NCI-H69 (cell line): ENCODE results near the gene UBE4A.
A peak's percentile ranks its signal among the peaks of the same experiment; 100 is the strongest.

ENCODE experiments used
- DNase-seq: peaks from one replicate; lab custom pipeline; 2025; lab: John Stamatoyannopoulos, UW

The UBE4A gene

GRCh38 chr11:118341815-118342489, 17.4 kb upstream of the UBE4A start:
- no peak for DNase-seq

DNA sequence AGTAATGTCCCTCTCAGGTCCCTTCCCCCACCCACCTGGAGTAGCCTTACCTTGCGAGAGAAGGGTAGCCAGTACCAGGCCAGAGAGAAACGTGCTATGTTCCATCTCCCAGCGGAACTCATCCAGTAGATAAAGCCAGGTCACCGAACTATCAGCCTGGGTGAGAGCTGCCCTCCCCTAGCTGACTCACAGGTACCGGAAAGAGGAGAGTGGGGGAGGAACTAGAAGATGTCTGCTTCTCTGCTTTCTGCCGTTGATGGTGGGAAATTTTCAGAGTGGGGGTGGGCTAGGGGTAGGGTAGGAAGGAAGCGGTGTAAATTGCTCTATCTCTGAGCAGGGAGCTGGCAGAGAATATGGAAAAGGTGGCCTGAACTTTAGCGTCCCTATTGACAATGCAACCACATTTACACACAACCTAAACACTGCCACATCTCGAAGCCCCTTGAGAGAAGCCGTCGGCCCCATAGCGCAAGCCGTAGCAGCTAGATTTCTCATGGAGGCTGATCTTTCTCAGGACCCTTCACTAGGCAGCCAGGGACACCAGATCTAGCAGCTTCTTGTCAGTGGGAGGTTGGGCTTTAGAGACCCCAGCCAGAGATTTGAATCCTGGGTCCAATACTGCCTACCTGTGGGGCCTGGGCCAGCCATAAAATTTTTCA, 16.8 kb upstream of the UBE4A start, which contains the start of gene CD3D:
Gene CD3D, minus strand, starts transcription at position 203 of the 659 bp plus-strand sequence. Its CDS starts 98 bp downstream, at position 105.
- no peak for DNase-seq

- no peak for DNase-seq
These were observed 16.2 kb upstream of the UBE4A start for GRCh38 chr11:118343248-118343647.

DNA sequence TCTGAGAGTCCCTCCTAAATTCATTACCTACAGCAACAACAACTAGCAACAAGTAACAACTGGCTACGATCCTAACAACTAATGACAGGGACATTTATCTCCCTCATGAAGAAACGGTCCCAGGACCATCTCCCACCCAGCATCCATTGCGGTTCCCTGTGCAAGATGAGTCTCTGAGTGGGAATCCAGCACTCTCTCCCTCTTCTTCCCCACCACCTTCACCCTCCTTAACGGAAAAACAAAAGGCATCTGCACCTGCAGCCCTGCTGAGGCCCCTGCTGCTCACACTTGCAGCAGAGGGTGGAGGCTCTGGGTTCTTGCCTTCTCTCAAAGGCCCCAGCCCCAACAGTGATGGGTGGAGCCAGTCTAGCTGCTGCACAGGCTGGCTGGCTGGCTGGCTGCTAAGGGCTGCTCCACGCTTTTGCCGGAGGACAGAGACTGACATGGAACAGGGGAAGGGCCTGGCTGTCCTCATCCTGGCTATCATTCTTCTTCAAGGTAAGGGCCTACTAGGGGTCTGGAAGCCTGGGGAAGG, 15.4 kb upstream of the UBE4A start, which contains the start of gene CD3G:
Gene CD3G, plus strand, starts transcription at position 364 of the 535 bp plus-strand sequence. Its CDS starts 80 bp downstream, at position 444.
- no peak for DNase-seq

DNA sequence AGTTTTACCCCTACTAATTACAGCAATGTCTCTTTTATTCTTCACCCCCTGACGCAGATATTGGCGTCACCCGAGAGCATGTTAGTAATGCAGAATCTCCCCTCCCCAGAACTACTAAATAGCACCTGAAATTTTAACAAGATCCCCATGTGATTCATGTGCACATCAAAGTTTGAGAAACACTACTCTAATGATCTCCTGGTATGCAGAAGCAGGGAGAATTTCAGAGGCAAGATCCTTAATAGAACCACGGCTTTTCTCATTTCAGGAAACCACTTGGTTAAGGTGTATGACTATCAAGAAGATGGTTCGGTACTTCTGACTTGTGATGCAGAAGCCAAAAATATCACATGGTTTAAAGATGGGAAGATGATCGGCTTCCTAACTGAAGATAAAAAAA, 9.9 kb upstream of the UBE4A start:
- no peak for DNase-seq

DNA sequence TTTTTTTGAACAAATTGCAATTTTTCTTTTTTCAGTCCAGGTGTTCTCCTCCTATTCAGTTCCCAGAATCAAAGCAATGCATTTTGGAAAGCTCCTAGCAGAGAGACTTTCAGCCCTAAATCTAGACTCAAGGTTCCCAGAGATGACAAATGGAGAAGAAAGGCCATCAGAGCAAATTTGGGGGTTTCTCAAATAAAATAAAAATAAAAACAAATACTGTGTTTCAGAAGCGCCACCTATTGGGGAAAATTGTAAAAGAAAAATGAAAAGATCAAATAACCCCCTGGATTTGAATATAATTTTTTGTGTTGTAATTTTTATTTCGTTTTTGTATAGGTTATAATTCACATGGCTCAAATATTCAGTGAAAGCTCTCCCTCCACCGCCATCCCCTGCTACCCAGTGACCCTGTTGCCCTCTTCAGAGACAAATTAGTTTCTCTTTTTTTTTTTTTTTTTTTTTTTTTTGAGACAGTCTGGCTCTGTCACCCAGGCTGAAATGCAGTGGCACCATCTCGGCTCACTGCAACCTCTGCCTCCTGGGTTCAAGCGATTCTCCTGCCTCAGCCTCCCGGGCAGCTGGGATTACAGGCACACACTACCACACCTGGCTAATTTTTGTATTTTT, 6.2 kb upstream of the UBE4A start:
- peak; percentile 23 for DNase-seq

DNA sequence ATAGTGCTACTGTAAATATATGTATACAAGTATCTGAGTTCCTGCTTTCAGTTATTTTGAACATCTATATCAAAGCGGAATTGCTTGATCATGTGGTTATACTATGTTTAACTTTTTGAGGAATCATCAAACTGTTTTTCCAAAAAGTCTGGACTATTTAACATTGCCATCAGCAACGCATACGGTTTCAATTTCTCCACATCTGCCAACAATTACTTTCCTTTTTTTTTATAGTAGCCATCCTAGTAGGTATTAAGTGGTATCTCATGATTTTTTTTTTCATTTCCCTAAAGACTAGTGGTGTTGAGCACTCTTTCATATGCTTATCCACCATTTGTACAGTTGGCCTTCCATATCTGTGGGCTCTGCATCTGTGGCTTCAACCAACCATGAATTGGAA, 1.3 kb upstream of the UBE4A start:
- DNase-seq, result no peak

DNA sequence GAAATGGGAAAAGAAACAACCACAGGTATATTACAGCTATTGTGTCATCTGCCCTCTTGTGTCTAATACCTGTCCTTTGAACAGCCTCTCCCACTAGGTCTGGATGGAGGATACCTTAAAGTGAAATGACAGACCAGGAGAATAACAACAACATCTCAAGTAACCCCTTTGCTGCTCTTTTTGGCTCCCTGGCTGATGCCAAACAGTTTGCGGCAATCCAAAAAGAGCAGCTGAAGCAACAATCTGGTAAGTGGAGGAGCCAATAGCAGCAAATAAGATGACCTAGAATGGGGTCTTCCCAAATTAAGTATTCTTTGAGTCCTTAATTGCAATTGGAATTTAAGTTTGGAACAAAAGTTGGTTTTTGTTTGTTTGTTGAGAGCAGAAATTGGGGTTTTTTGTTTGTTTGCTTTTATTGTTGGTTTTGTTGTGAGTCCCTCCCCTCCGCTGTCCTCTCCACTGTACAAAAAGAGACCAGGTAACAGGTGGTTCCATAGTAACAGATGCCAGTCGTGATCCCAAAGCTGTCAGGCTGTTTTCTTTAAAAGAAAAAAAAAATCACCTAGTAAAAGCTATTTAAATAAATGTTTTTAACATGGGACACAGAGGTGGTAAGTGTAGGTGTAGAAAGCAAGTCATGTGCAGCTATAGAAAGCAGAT, 5.7 kb downstream of the UBE4A start:
- DNase-seq, result no peak

GRCh38 chr11:118366287-118366686, 6.9 kb downstream of the UBE4A start:
- DNase-seq, result no peak

- DNase-seq, result no peak
These were observed 11.4 kb downstream of the UBE4A start for GRCh38 chr11:118370774-118371173.

- no peak for DNase-seq
These were observed 13.9 kb downstream of the UBE4A start for GRCh38 chr11:118373263-118373662.

DNA sequence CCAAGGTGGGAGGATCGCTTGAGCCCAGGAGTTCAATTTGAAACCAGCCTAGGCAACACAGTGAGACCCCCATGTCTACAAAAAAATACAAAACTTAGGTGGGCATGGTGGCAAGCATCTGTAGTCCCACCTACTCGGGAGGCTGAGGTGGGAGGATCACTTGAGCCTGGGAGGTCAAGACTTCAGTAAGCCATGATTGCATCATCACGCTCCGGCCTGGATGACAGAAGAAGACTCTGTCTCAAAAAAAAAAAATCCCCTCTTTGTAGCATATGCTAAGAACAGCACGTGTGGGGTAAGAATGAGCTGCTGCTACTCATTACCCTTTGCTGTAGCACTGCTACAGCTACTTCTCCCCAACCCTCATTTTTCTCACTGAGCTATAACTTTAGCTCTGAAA, 14.5 kb downstream of the UBE4A start:
- no peak for DNase-seq

DNA sequence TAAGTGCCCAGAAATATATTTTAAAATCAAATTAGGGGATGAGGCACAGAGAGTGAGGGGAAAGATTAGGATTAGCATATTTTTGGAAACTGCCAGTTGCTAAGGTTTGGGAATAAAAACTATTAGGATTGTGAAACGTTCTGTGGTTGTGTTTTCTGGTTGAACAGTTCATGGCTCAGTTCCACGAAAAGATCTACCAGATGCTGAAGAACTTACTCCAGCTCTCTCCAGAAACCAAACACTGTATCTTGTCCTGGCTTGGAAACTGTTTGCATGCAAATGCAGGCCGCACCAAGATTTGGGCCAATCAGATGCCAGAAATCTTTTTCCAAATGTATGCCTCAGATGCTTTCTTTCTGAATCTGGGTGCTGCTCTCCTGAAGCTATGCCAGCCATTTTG, 15.3 kb downstream of the UBE4A start:
- DNase-seq, result no peak

DNA sequence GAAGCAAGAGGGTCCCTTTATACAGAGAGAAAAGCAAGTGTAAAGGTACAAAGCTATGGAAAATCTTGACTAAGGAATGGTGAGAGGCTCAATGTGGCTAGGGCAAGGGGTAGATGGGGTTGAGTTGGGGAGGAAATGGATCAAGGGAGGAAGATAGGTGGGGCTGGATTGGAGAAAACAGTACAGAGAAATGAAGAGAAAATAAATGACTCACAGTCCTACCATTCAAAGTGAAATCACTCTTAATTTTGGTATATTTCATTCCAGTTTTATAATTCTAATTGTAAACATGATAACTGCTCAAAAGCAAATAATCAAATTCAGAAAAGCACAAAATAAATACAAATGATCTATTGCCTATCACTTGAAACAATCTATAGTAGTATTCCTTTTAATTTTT, 16.6 kb downstream of the UBE4A start:
- no peak for DNase-seq

- peak; percentile 7 for DNase-seq
These were observed 20.1 kb downstream of the UBE4A start for GRCh38 chr11:118379497-118379896.

DNA sequence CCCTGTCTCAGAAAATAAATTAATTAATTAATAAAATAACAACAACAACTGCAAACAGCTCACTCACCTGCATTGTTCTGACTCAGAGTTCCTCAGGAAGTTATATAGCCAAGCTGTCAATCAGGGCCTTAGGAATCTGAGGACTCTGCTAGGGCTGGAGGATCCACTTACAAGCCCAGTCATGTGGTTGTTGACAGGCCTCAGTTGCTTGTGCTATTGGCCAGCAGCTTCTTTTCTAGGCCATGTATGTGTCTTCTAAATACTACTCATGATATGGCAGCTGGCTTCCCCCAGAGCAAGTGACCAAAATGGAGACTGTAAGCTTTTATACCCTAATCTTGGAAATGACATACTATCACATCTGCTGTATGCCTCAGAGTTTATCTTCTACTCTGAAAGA, 21.2 kb downstream of the UBE4A start:
- DNase-seq, result no peak

GRCh38 chr11:118382954-118383353, 23.6 kb downstream of the UBE4A start:
- DNase-seq, result no peak

DNA sequence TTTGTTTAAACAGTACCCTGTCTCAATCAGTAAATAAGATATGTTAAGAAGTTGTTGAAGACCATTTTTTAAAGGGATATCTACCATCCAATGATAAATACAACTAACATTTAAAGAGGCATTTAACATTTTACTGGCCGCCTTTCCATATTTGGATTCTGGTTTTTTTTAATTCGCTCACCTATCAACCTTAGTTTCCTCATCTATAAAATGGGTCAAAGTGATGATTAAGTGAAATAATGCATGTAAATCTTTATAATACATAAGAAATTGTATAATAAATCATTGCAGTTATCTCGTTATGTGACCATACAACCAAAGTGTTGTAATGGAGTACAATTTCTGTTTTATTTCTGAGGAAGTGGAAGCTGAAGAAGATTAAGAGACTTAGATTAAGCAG, 24.3 kb downstream of the UBE4A start:
- no peak for DNase-seq

- DNase-seq, result no peak
These were observed 36.7 kb downstream of the UBE4A start for GRCh38 chr11:118396097-118396501.

- no peak for DNase-seq
These were observed 38.0 kb downstream of the UBE4A start for GRCh38 chr11:118397448-118397847.

GRCh38 chr11:118398791-118399559, 39.6 kb downstream of the UBE4A start:
- DNase-seq, result no peak
